Sigmoid colon (tissue), 4 donors: ENCODE measurements around the gene RAP2B.
"Not testable (repeated sequence)": the region's sequence is repeated elsewhere in the genome, so short reads cannot be mapped to it uniquely, and the experiment has no call there.

Source experiments
- POLR2A ChIP-seq, 2 donors: fragments of 450-650 bp; IDR thresholded peaks; one replicate each; pipeline ENCODE4 v1.6.1; 2016; ENCODE audit warnings: antibody characterized with exemption in 2 of 2, mild to moderate bottlenecking in 2 of 2, moderate library complexity in 2 of 2
- POLR2AphosphoS5 ChIP-seq, 4 donors: sonication (generic); formaldehyde crosslinking; IDR thresholded peaks; one replicate each; pipeline ENCODE4 v1.6.1; 2017; ENCODE audit warnings: antibody characterized with exemption in 4 of 4
- TF ChIP-seq, protein P1 (sequence below), 4 experiments: fragments of 450-650 bp in 3 of 4; fragments of 200-600 bp in 1 of 4; IDR thresholded peaks; one replicate each; pipeline ENCODE4 v1.5.1; 2016 to 2019; ENCODE audit warnings: antibody characterized with exemption in 4 of 4, mild to moderate bottlenecking in 3 of 4, moderate library complexity in 2 of 4

DNA sequence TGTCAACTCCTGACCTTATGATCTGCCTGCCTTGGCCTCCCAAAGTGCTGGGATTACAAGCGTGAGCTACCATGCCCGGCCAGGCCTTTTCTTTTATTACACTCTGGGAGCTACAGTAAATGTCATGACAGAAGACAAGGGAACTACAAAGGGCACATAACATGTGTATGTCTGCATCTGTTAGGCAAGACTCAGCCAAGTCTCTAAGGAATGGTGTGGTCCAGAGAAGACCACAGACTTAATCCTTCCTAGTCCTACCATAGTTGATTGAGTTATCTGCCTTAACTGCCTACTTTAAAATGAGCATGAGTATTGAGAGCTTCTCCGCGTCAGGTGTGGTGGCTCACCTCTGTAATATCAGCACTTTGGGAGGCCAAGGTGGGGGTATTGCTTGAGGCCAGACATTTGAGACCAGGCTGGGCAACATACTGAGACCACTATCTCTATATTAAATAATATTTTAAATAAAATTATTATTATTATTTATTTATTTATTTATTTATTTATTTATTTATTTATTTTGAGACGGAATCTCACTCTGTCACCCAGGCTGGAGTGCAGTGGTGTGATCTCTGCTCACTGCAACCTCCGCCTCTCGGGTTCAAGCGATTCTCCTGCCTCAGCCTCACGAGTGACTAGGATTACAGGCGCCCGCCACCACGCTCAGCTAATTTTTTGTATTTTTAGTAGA, 31.9 kb downstream of the RAP2B start:
- TF ChIP-seq, protein P1, sequence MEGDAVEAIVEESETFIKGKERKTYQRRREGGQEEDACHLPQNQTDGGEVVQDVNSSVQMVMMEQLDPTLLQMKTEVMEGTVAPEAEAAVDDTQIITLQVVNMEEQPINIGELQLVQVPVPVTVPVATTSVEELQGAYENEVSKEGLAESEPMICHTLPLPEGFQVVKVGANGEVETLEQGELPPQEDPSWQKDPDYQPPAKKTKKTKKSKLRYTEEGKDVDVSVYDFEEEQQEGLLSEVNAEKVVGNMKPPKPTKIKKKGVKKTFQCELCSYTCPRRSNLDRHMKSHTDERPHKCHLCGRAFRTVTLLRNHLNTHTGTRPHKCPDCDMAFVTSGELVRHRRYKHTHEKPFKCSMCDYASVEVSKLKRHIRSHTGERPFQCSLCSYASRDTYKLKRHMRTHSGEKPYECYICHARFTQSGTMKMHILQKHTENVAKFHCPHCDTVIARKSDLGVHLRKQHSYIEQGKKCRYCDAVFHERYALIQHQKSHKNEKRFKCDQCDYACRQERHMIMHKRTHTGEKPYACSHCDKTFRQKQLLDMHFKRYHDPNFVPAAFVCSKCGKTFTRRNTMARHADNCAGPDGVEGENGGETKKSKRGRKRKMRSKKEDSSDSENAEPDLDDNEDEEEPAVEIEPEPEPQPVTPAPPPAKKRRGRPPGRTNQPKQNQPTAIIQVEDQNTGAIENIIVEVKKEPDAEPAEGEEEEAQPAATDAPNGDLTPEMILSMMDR (IDR thresholded peaks at IDR 0.05) = not testable (repeated sequence)
- not testable (repeated sequence) for TF ChIP-seq POLR2AphosphoS5, POLR2A (IDR thresholded peaks at IDR 0.05)
